Sigmoid colon (tissue), 4 donors: Measurements from ENCODE around the gene SNCAIP.

ENCODE experiments used
- CTCF ChIP-seq, 4 experiments: fragments of 450-650 bp in 3 of 4; fragments of 200-600 bp in 1 of 4; IDR thresholded peaks; one replicate each; pipeline ENCODE4 v1.5.1; 2016 to 2019; ENCODE audit warnings: antibody characterized with exemption in 4 of 4, mild to moderate bottlenecking in 3 of 4, moderate library complexity in 2 of 4
- POLR2A ChIP-seq, 2 donors: fragments of 450-650 bp; IDR thresholded peaks; one replicate each; pipeline ENCODE4 v1.6.1; 2016; ENCODE audit warnings: antibody characterized with exemption in 2 of 2, mild to moderate bottlenecking in 2 of 2, moderate library complexity in 2 of 2
- POLR2AphosphoS5 ChIP-seq, 4 donors: sonication (generic); formaldehyde crosslinking; IDR thresholded peaks; one replicate each; pipeline ENCODE4 v1.6.1; 2017; ENCODE audit warnings: antibody characterized with exemption in 4 of 4

- TF ChIP-seq CTCF (IDR thresholded peaks at IDR 0.05) (peak in 1 of 4 experiments; percentile 2), POLR2AphosphoS5 (IDR thresholded peaks at IDR 0.05) (peak in 1 of 4 donors; percentile 27), POLR2A (IDR thresholded peaks at IDR 0.05) (no peak)
These were observed 762 bp downstream of the SNCAIP start for GRCh38 chr5:122312591-122313406.
